SK-N-SH treated with all-trans-retinoic acid at 6 μM for 48 hours (cell line): Measurements from ENCODE around the gene RAPGEF1.

Source experiments
- ATAC-seq: fragments of 200-7000 bp; cut with Tn5 transposase; 3 replicates; pipeline ENCODE4 v1.9.1; 2020; ENCODE audit warnings: mild to moderate bottlenecking, moderate library complexity
- ARNTL ChIP-seq: fragments of 450-650 bp; formaldehyde crosslinking; IDR thresholded peaks from 2 replicates; pipeline ENCODE4 v1.5.0; 2020; ENCODE audit warnings: low read depth, mild to moderate bottlenecking, moderate library complexity, borderline replicate concordance
- BACH2 ChIP-seq: fragments of 250-450 bp; sonication (Bioruptor Pico); IDR thresholded peaks from 2 replicates; pipeline ENCODE4 v1.9.0; 2021; ENCODE audit warnings: mild to moderate bottlenecking, borderline replicate concordance
- CREB5 ChIP-seq: fragments of 250-450 bp; sonication (Bioruptor Pico); IDR thresholded peaks from 2 replicates; pipeline ENCODE4 v1.5.1; 2020; ENCODE audit warnings: low read depth, mild to moderate bottlenecking, moderate library complexity
- CSDC2 ChIP-seq: fragments of 250-450 bp; sonication (Bioruptor Pico); IDR thresholded peaks from 2 replicates; pipeline ENCODE4 v1.5.0; 2020; ENCODE audit warnings: mild to moderate bottlenecking, moderate library complexity
- GLIS3 ChIP-seq: fragments of 250-450 bp; sonication (Bioruptor Pico); IDR thresholded peaks from 2 replicates; pipeline ENCODE4 v1.5.0; 2020; ENCODE audit warnings: mild to moderate bottlenecking, moderate library complexity
- ISL1 ChIP-seq: fragments of 250-450 bp; sonication (Bioruptor Pico); IDR thresholded peaks from 2 replicates; pipeline ENCODE4 v2.1.2; 2022; ENCODE audit warnings: mild to moderate bottlenecking, moderate library complexity
- OSR1 ChIP-seq: fragments of 250-450 bp; sonication (Bioruptor Pico); IDR thresholded peaks from 2 replicates; pipeline ENCODE4 v1.8.0; 2022; ENCODE audit warnings: moderate library complexity, mild to moderate bottlenecking, inconsistent platforms
- PPARA ChIP-seq: fragments of 250-450 bp; sonication (Bioruptor Pico); IDR thresholded peaks from 2 replicates; pipeline ENCODE4 v1.5.0; 2020; ENCODE audit warnings: mild to moderate bottlenecking, borderline replicate concordance
- RARB ChIP-seq: fragments of 250-450 bp; sonication (Bioruptor Pico); IDR thresholded peaks from 2 replicates; pipeline ENCODE4 v1.8.0; 2021; ENCODE audit warnings: mild to moderate bottlenecking, moderate library complexity
- SNAI2 ChIP-seq: fragments of 250-450 bp; sonication (Bioruptor Pico); IDR thresholded peaks from 2 replicates; pipeline ENCODE4 v1.5.0; 2020; ENCODE audit warnings: mild to moderate bottlenecking, moderate library complexity
- TCF4 ChIP-seq: fragments of 250-450 bp; sonication (Bioruptor Pico); IDR thresholded peaks from 2 replicates; pipeline ENCODE4 v1.8.0; 2021; ENCODE audit warnings: mild to moderate bottlenecking, moderate library complexity, borderline replicate concordance
- TOX ChIP-seq: fragments of 250-450 bp; sonication (Bioruptor Pico); IDR thresholded peaks from 2 replicates; pipeline ENCODE4 v1.8.0; 2021; ENCODE audit warnings: mild to moderate bottlenecking, moderate library complexity, borderline replicate concordance
- ZC3H10 ChIP-seq: fragments of 250-450 bp; sonication (Bioruptor Pico); IDR thresholded peaks from 2 replicates; pipeline ENCODE4 v1.5.1; 2021; ENCODE audit warnings: mild to moderate bottlenecking, moderate library complexity
- ZFP30 ChIP-seq: fragments of 450-650 bp; formaldehyde crosslinking; IDR thresholded peaks from 2 replicates; pipeline ENCODE4 v1.5.0; 2022; ENCODE audit warnings: mild to moderate bottlenecking, moderate library complexity
- ZNF565 ChIP-seq: fragments of 450-650 bp; formaldehyde crosslinking; conservative IDR thresholded peaks from 2 replicates; pipeline ENCODE4 v1.5.0; 2020; ENCODE audit warnings: low read depth, mild to moderate bottlenecking, moderate library complexity
- ZNF70 ChIP-seq: fragments of 450-650 bp; formaldehyde crosslinking; IDR thresholded peaks from 2 replicates; pipeline ENCODE4 v1.5.0; 2020; ENCODE audit warnings: mild to moderate bottlenecking, moderate library complexity
- ZNF8 ChIP-seq: fragments of 450-650 bp; formaldehyde crosslinking; IDR thresholded peaks from 2 replicates; pipeline ENCODE4 v1.5.0; 2020; ENCODE audit warnings: mild to moderate bottlenecking, moderate library complexity
- TF ChIP-seq, protein P1 (sequence below): fragments of 250-450 bp; sonication (Bioruptor Pico); IDR thresholded peaks from 2 replicates; pipeline ENCODE4 v1.8.0; 2020; ENCODE audit warnings: mild to moderate bottlenecking, moderate library complexity, borderline replicate concordance
- TF ChIP-seq, protein P2 (sequence below): fragments of 250-450 bp; sonication (Bioruptor Pico); IDR thresholded peaks from 2 replicates; pipeline ENCODE4 v1.5.0; 2020; ENCODE audit warnings: mild to moderate bottlenecking, moderate library complexity

RAPGEF1 gene

GRCh38 chr9:131677444-131678180 is 62.3 kb downstream of the RAPGEF1 start:
- TF ChIP-seq ZNF565 (CRISPR knock-in tag), result no peak
- TF ChIP-seq ARNTL (CRISPR knock-in tag), result no peak
- no peak for TF ChIP-seq TOX (CRISPR knock-in tag)
- TF ChIP-seq, protein P1, sequence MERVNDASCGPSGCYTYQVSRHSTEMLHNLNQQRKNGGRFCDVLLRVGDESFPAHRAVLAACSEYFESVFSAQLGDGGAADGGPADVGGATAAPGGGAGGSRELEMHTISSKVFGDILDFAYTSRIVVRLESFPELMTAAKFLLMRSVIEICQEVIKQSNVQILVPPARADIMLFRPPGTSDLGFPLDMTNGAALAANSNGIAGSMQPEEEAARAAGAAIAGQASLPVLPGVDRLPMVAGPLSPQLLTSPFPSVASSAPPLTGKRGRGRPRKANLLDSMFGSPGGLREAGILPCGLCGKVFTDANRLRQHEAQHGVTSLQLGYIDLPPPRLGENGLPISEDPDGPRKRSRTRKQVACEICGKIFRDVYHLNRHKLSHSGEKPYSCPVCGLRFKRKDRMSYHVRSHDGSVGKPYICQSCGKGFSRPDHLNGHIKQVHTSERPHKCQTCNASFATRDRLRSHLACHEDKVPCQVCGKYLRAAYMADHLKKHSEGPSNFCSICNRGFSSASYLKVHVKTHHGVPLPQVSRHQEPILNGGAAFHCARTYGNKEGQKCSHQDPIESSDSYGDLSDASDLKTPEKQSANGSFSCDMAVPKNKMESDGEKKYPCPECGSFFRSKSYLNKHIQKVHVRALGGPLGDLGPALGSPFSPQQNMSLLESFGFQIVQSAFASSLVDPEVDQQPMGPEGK (CRISPR knock-in tag), result no peak
- TF ChIP-seq, protein P2, sequence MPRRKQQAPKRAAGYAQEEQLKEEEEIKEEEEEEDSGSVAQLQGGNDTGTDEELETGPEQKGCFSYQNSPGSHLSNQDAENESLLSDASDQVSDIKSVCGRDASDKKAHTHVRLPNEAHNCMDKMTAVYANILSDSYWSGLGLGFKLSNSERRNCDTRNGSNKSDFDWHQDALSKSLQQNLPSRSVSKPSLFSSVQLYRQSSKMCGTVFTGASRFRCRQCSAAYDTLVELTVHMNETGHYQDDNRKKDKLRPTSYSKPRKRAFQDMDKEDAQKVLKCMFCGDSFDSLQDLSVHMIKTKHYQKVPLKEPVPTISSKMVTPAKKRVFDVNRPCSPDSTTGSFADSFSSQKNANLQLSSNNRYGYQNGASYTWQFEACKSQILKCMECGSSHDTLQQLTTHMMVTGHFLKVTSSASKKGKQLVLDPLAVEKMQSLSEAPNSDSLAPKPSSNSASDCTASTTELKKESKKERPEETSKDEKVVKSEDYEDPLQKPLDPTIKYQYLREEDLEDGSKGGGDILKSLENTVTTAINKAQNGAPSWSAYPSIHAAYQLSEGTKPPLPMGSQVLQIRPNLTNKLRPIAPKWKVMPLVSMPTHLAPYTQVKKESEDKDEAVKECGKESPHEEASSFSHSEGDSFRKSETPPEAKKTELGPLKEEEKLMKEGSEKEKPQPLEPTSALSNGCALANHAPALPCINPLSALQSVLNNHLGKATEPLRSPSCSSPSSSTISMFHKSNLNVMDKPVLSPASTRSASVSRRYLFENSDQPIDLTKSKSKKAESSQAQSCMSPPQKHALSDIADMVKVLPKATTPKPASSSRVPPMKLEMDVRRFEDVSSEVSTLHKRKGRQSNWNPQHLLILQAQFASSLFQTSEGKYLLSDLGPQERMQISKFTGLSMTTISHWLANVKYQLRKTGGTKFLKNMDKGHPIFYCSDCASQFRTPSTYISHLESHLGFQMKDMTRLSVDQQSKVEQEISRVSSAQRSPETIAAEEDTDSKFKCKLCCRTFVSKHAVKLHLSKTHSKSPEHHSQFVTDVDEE (CRISPR knock-in tag), result no peak
- TF ChIP-seq GLIS3 (CRISPR knock-in tag), result no peak
- TF ChIP-seq BACH2 (CRISPR knock-in tag), result no peak
- no peak for TF ChIP-seq ZFP30
- peak; percentile 51 for ATAC-seq

GRCh38 chr9:131677049-131677443 is 62.8 kb downstream of the RAPGEF1 start:
- TF ChIP-seq CSDC2 (CRISPR knock-in tag), result no peak
- no peak for TF ChIP-seq ZC3H10 (CRISPR knock-in tag)
- no peak for TF ChIP-seq SNAI2 (CRISPR knock-in tag)
- no peak for TF ChIP-seq TCF4 (CRISPR knock-in tag)
- TF ChIP-seq, protein P2 (CRISPR knock-in tag), result no peak
- TF ChIP-seq ARNTL (CRISPR knock-in tag), result no peak
- 0 out of 3 replicates have a peak, but pooled peaks have one; percentile 1 for ATAC-seq

- no peak for ATAC-seq
- TF ChIP-seq ZC3H10 (CRISPR knock-in tag) (no peak), BACH2 (CRISPR knock-in tag) (no peak), ISL1 (CRISPR knock-in tag) (no peak), SNAI2 (CRISPR knock-in tag) (no peak), ZNF70 (CRISPR knock-in tag) (no peak), PPARA (CRISPR knock-in tag) (no peak), ZFP30 (no peak), TOX (CRISPR knock-in tag) (no peak), TCF4 (CRISPR knock-in tag) (no peak), ZNF565 (CRISPR knock-in tag) (no peak), RARB (no peak), CREB5 (CRISPR knock-in tag) (no peak), ARNTL (CRISPR knock-in tag) (no peak), ZNF8 (no peak), OSR1 (no peak), CSDC2 (CRISPR knock-in tag) (no peak)
- TF ChIP-seq, protein P1 (CRISPR knock-in tag), result no peak
Measured at GRCh38 chr9:131676431-131676972, 63.4 kb downstream of the RAPGEF1 start.
